Skeletal muscle satellite cell (primary cell): ENCODE measurements around the gene NDUFV1.
A peak's percentile ranks its signal among the peaks of the same experiment; 100 is the strongest.
"Not testable (repeated sequence)": the region's sequence is repeated elsewhere in the genome, so short reads cannot be mapped to it uniquely, and the experiment has no call there.

ENCODE experiments used
- H3K27me3 ChIP-seq: 2 replicates; pipeline ENCODE4 v1.7.0; 2013; ENCODE audit warnings: low read length; ENCODE audit not compliant: control insufficient read depth, insufficient read depth
- H3K36me3 ChIP-seq: 2 replicates; pipeline ENCODE4 v1.7.0; 2013; ENCODE audit warnings: mild to moderate bottlenecking, control low read depth, low read length; ENCODE audit not compliant: insufficient read depth
- H3K4me1 ChIP-seq: 2 replicates; pipeline ENCODE4 v1.7.0; 2013; ENCODE audit warnings: low read length; ENCODE audit not compliant: control insufficient read depth, insufficient read depth
- H3K4me2 ChIP-seq: 2 replicates; pipeline ENCODE4 v1.7.0; 2013; ENCODE audit warnings: mild to moderate bottlenecking, low read length
- H3K4me3 ChIP-seq: 2 replicates; pipeline ENCODE4 v1.7.0; 2013; ENCODE audit warnings: low read length
- H3K9ac ChIP-seq: 2 replicates; pipeline ENCODE4 v1.7.0; 2013; ENCODE audit warnings: mild to moderate bottlenecking, low read depth, low read length, moderate library complexity
- H3K9me3 ChIP-seq: replicated peaks from 2 replicates; pipeline ENCODE4 v1.7.0; 2013; ENCODE audit warnings: mild to moderate bottlenecking, control low read depth, low read length

NDUFV1 gene

GRCh38 chr11:67647471-67647870 lies 40.7 kb downstream of the NDUFV1 start:
- Histone ChIP-seq H3K27me3 (peaks cover 16% of the 10 kb centered on the region), H3K4me2 (no peak overlapping the region), H3K4me3 (no peak overlapping the region), H3K4me1 (no peaks in the 10 kb centered on the region), H3K36me3 (no peaks in the 10 kb centered on the region), H3K9ac (no peak overlapping the region), H3K9me3 (no peaks in the 10 kb centered on the region)

GRCh38 chr11:67648140-67648795 lies 41.5 kb downstream of the NDUFV1 start:
- Histone ChIP-seq H3K4me3 (no peak overlapping the region), H3K9ac (no peak overlapping the region), H3K4me1 (no peaks in the 10 kb centered on the region), H3K4me2 (no peak overlapping the region), H3K36me3 (no peaks in the 10 kb centered on the region), H3K27me3 (peaks cover 18% of the 10 kb centered on the region), H3K9me3 (no peaks in the 10 kb centered on the region)

- no peak overlapping the region for H3K4me2 ChIP-seq
- H3K27me3 ChIP-seq = peaks cover 23% of the 10 kb centered on the region
- H3K9me3 ChIP-seq = no peaks in the 10 kb centered on the region
- no peak overlapping the region for H3K9ac ChIP-seq
- H3K4me3 ChIP-seq = no peak overlapping the region
- H3K4me1 ChIP-seq = no peaks in the 10 kb centered on the region
- no peaks in the 10 kb centered on the region for H3K36me3 ChIP-seq
These were observed 42.3 kb downstream of the NDUFV1 start for GRCh38 chr11:67648796-67649613.

- H3K4me2 ChIP-seq = peak overlapping the region; percentile 85
- no peaks in the 10 kb centered on the region for H3K4me1 ChIP-seq
- no peaks in the 10 kb centered on the region for H3K36me3 ChIP-seq
- peak overlapping the region; percentile 60 for H3K4me3 ChIP-seq
- H3K27me3 ChIP-seq = peaks cover 23% of the 10 kb centered on the region
- no peak overlapping the region for H3K9ac ChIP-seq
- H3K9me3 ChIP-seq = no peaks in the 10 kb centered on the region
These were observed 43.1 kb downstream of the NDUFV1 start for GRCh38 chr11:67649634-67650510.

- Histone ChIP-seq H3K4me1 (no peaks in the 10 kb centered on the region), H3K4me3 (no peak overlapping the region), H3K36me3 (no peaks in the 10 kb centered on the region), H3K27me3 (peaks cover 23% of the 10 kb centered on the region), H3K4me2 (no peak overlapping the region), H3K9me3 (no peaks in the 10 kb centered on the region), H3K9ac (no peak overlapping the region)
These were observed 45.4 kb downstream of the NDUFV1 start for GRCh38 chr11:67651976-67652781.

GRCh38 chr11:67652965-67653845 lies 46.5 kb downstream of the NDUFV1 start:
- H3K36me3 ChIP-seq = no peaks in the 10 kb centered on the region
- no peak overlapping the region for H3K9ac ChIP-seq
- no peaks in the 10 kb centered on the region for H3K9me3 ChIP-seq
- H3K27me3 ChIP-seq = peaks cover 22% of the 10 kb centered on the region
- no peaks in the 10 kb centered on the region for H3K4me1 ChIP-seq
- H3K4me3 ChIP-seq = no peak overlapping the region
- H3K4me2 ChIP-seq = no peak overlapping the region

GRCh38 chr11:67654225-67654624 lies 47.5 kb downstream of the NDUFV1 start:
- no peaks in the 10 kb centered on the region for H3K9me3 ChIP-seq
- H3K4me1 ChIP-seq = no peaks in the 10 kb centered on the region
- H3K4me3 ChIP-seq = no peak overlapping the region
- no peak overlapping the region for H3K4me2 ChIP-seq
- H3K9ac ChIP-seq = no peak overlapping the region
- H3K36me3 ChIP-seq = no peaks in the 10 kb centered on the region
- peaks cover 19% of the 10 kb centered on the region for H3K27me3 ChIP-seq

- Histone ChIP-seq H3K27me3 (peaks cover 21% of the 10 kb centered on the region), H3K4me2 (no peak overlapping the region), H3K36me3 (no peaks in the 10 kb centered on the region), H3K9ac (no peak overlapping the region), H3K4me3 (no peak overlapping the region), H3K9me3 (no peaks in the 10 kb centered on the region), H3K4me1 (no peaks in the 10 kb centered on the region)
These were observed 49.7 kb downstream of the NDUFV1 start for GRCh38 chr11:67656278-67656922.

GRCh38 chr11:67657300-67657699 lies 50.6 kb downstream of the NDUFV1 start:
- H3K9me3 ChIP-seq = no peaks in the 10 kb centered on the region
- no peak overlapping the region for H3K4me2 ChIP-seq
- H3K4me3 ChIP-seq = no peak overlapping the region
- H3K36me3 ChIP-seq = no peaks in the 10 kb centered on the region
- H3K9ac ChIP-seq = no peak overlapping the region
- peaks cover 24% of the 10 kb centered on the region for H3K27me3 ChIP-seq
- H3K4me1 ChIP-seq = no peaks in the 10 kb centered on the region

- peaks cover 19% of the 10 kb centered on the region for H3K27me3 ChIP-seq
- H3K4me1 ChIP-seq, H3K9me3 ChIP-seq, H3K4me2 ChIP-seq, H3K9ac ChIP-seq, H3K36me3 ChIP-seq, H3K4me3 ChIP-seq: not testable (repeated sequence)
These were observed 53.0 kb downstream of the NDUFV1 start for GRCh38 chr11:67659651-67660165.
